ENCODE data around the gene FAM186B. TPM values are rescaled to one million over a fixed set of nuclear protein-coding genes. Genes with fewer than 3 reads are reported as not detected.
"Not testable (repeated sequence)": the region's sequence is repeated elsewhere in the genome, so short reads cannot be mapped to it uniquely, and the experiment has no call there.

The FAM186B gene, protein sequence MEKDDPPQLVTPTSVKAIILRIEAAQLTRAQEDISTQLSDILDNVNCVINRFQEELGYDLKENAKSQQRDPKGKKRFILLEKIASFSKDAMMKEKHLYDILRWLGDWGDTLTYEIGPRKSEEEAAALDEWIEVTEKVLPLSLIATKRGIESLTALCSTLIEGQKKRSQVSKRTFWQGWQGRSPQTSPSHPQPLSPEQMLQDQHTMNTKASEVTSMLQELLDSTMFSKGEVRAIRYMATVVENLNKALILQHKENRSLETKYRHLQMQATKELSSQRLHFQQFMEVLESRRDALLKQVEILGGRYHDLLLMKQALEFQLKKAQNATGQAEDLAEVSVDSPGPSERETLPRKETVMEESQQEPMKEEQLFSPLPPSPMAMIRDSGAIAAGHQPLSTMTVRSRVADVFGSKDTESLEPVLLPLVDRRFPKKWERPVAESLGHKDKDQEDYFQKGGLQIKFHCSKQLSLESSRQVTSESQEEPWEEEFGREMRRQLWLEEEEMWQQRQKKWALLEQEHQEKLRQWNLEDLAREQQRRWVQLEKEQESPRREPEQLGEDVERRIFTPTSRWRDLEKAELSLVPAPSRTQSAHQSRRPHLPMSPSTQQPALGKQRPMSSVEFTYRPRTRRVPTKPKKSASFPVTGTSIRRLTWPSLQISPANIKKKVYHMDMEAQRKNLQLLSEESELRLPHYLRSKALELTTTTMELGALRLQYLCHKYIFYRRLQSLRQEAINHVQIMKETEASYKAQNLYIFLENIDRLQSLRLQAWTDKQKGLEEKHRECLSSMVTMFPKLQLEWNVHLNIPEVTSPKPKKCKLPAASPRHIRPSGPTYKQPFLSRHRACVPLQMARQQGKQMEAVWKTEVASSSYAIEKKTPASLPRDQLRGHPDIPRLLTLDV
- total RNA-seq, result 1 to 10 TPM in 1 of 4 donors, under 1 TPM in 3; 0.31 to 1.0 (median 0.70) TPM

GRCh38 chr12:49605539-49605938 is at the start of gene FAM186B:
Gene FAM186B, minus strand, starts transcription at chr12:49605639. Its CDS starts 162 bp downstream, at chr12:49605477.
- H3K4me3 ChIP-seq; H3K4me1 ChIP-seq; in situ Hi-C loops (cut with MboI; ENCODE audit: low sequenced_read_pairs in 4 of 4); intact Hi-C loops (cut with DNase I; ENCODE audit: low total_unique reads); H3K27me3 ChIP-seq; DNase-seq; H3K9me3 ChIP-seq; H3K36me3 ChIP-seq; H3K27ac ChIP-seq; ATAC-seq: not testable (repeated sequence)

DNA sequence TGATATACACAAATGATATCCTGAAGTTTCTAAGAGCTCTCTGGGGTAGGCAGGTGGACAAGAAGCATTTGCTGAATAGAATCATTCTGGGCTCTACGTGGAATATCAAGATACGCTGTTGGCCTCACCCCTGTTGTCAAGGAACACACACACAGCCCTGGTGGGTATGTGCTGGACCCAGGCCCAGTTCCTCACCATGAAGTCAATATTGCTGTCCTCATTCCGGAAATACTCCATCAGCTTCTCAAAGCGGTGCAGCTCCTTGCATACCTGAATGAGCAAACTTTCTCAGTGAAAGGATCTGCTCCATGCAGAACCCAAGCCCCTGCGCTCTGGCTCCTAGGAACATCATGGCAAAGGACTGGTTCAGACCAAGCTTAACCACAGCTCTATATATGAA is 49.3 kb upstream of the FAM186B start:
- TF ChIP-seq POLR2A (IDR thresholded peaks at IDR 0.05), result no peak
- TF ChIP-seq, protein P1, sequence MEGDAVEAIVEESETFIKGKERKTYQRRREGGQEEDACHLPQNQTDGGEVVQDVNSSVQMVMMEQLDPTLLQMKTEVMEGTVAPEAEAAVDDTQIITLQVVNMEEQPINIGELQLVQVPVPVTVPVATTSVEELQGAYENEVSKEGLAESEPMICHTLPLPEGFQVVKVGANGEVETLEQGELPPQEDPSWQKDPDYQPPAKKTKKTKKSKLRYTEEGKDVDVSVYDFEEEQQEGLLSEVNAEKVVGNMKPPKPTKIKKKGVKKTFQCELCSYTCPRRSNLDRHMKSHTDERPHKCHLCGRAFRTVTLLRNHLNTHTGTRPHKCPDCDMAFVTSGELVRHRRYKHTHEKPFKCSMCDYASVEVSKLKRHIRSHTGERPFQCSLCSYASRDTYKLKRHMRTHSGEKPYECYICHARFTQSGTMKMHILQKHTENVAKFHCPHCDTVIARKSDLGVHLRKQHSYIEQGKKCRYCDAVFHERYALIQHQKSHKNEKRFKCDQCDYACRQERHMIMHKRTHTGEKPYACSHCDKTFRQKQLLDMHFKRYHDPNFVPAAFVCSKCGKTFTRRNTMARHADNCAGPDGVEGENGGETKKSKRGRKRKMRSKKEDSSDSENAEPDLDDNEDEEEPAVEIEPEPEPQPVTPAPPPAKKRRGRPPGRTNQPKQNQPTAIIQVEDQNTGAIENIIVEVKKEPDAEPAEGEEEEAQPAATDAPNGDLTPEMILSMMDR (IDR thresholded peaks at IDR 0.05 in 4 of 5, conservative IDR thresholded peaks at IDR 0.05 in 1 of 5), result no peak
- Histone ChIP-seq H3K4me1 (peaks cover 0 to 3% of the 10 kb centered on the region in 2 donors), H3K27me3 (no peaks in the 10 kb centered on the region), H3K36me3 (peaks cover 0 to 15% of the 10 kb centered on the region in 2 donors), H3K9me3 (no peaks in the 10 kb centered on the region), H3K4me3 (no peak overlapping the region), H3K27ac (peak overlapping the region in 2 of 4 donors; percentile 27 to 39)
- intact Hi-C loops (cut with DNase I; ENCODE audit: low total_unique reads) (no loop called here), in situ Hi-C loops (cut with MboI; ENCODE audit: low sequenced_read_pairs in 4 of 4) (no loop called here)
- no peak for ATAC-seq
- no peak for DNase-seq

DNA sequence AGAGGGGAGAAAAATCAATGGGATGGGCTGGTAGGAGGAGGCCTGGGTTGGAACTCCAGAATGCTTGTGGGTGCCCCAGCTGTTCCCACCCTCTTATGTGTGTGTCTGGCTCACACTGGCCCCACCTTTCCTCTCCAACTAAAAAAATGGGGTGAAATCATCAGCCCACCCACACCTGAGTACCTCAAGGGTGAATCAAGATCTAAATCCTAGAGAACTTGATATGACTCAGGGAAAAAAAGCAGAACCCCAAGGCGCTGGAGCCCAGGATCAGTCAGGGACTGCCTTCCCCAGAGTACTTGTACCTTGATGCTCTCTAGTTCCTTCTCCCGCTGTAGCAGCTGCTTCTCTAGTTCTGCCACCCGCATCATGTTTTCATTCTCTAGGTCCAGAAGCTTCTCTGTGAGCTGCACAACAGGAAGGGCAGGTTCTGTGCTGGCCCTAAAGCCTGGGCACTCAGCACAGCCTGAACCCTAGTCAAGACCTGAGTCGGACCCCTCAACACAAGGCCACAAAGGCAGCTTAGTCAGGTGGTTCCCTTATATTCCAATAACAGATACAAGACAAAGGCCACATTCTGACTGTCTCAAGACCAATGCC is 47.6 kb upstream of the FAM186B start:
- no peak for TF ChIP-seq POLR2A (IDR thresholded peaks at IDR 0.05)
- TF ChIP-seq, protein P1 (IDR thresholded peaks at IDR 0.05 in 4 of 5, conservative IDR thresholded peaks at IDR 0.05 in 1 of 5), result no peak
- intact Hi-C loops (cut with DNase I; ENCODE audit: low total_unique reads) (no loop called here), in situ Hi-C loops (cut with MboI; ENCODE audit: low sequenced_read_pairs in 4 of 4) (no loop called here)
- no peak overlapping the region for H3K4me3 ChIP-seq
- H3K27me3 ChIP-seq, result no peaks in the 10 kb centered on the region
- H3K36me3 ChIP-seq, result peaks cover 0 to 19% of the 10 kb centered on the region in 2 donors
- no peak for ATAC-seq
- DNase-seq, result peak in 1 of 2 donors; percentile 3
- peaks cover 4 to 14% of the 10 kb centered on the region in 2 donors for H3K4me1 ChIP-seq
- no peak overlapping the region for H3K27ac ChIP-seq
- no peaks in the 10 kb centered on the region for H3K9me3 ChIP-seq

- TF ChIP-seq, protein P1 (IDR thresholded peaks at IDR 0.05 in 4 of 5, conservative IDR thresholded peaks at IDR 0.05 in 1 of 5), result no peak
Measured at GRCh38 chr12:49651855-49652254, 46.4 kb upstream of the FAM186B start.

More at GRCh38 chr12:49651855-49652254, 46.4 kb upstream of the FAM186B start:
- intact Hi-C loops (cut with DNase I; ENCODE audit: low total_unique reads), result no loop called here
- Histone ChIP-seq H3K27me3 (no peaks in the 10 kb centered on the region), H3K4me1 (peaks cover 15 to 16% of the 10 kb centered on the region in 2 donors), H3K36me3 (peaks cover 0 to 15% of the 10 kb centered on the region in 2 donors), H3K27ac (no peak overlapping the region), H3K4me3 (no peak overlapping the region), H3K9me3 (no peaks in the 10 kb centered on the region)
- DNase-seq (no peak), ATAC-seq (no peak)
- in situ Hi-C loops (cut with MboI; ENCODE audit: low sequenced_read_pairs in 4 of 4), result no loop called here

All from gastrocnemius medialis (tissue), 4 donors.